Activated naive CD4-positive, alpha-beta T cell treated with anti-CD3 and anti-CD28 coated beads, Interleukin-2, amount 50 U/mL, for 16 hours (primary cell): ENCODE results near the gene GSC2.
"Not testable (repeated sequence)": the region's sequence is repeated elsewhere in the genome, so short reads cannot be mapped to it uniquely, and the experiment has no call there.

Experiments used
- DNase-seq: peaks from one replicate; pipeline ENCODE4 v3.0.0-alpha.2; 2020

GSC2 gene

DNA sequence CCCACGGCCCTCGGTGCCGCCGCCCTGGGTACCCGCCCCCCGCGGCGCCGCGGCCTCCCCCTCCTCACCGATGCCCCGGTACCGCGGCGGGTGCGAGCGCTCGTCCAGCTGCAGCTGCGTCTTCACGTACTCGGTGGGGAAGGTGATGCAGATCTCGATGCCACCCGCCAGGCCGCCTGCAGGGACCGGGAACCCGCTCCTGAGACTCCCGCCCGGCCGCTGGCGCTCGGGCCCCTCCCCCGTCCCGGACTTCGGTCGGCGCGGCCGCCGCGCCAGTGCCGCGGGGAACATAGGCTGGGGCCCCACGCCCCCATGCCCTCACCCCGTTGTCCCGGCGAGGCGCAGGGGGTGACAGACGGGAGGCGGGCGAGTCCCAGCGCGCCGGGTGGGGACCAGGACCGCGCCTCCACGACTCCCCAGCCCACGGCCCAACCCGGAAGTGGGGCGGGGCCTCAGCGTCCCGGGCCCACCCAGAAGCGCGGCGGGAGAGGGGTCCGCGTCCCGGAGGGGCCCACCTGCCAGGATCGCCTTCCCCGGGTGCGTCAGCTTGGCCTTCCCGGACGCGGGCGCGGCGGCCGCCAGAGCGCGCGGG, 28.1 kb upstream of the GSC2 start:
- DNase-seq: peak; percentile 66

DNA sequence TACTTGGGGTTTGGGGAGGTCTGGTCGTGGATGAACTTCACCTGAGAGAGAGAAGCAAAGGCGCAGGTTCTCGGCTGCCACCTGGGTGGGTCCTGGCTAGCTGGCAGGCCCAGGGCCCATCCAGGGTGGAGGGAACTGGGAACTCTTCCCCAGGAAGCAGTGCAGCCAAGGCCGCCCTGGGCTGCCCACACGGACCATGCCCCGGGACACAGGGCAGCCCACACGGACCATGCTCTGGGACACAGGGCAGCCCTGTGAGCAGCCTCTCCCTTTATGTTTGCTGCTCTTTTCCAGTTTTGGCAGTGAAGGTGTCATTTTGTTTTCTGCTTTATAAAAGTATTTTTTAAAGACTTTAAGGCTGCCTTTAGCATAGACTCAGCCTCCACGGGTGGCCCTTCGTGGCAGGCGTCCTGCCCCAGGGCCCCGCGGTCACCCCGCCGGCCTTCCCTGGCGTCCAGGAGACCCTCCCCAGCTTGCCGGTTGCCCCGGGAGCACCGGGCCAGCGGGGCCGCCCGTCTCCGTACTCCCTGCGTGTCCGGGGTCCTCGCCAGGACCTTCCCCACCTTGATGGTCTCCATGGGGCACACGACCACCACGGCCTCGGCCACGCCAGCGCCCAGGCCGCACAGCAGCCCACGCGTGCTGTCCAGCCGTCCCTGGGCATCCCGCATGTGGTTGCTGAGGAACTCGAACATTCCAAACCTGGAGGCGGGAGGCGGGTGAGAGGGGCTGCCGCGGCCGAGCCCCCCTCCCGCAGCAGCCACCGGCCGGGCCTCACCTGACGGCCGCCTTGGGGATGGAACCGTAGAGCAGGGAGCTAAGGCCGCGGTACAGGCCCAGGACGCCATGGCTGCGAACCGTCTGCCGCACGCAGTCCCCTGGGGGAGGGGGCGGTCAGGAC, 27.3 kb upstream of the GSC2 start:
- DNase-seq: no peak

DNA sequence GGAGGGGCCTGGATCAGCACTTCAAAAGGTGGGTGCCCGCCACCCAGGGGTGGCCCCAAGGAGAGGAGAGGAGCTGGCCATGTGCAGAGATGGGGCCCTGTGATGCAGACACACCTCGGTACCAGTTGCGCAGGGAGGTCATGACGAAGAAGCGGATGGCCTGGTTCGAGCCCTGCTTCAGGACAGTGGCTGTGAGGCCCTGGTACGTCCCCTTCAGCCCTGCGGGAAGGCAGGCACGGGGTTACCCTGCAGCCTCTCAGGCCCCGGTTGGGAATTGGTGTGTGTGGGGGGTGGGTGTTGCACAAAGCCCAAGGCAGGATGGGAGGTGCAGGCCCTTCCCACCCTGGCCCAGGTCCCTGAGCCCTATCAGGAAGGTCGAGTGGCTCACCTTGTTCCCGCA, 26.6 kb upstream of the GSC2 start:
- DNase-seq: no peak

DNA sequence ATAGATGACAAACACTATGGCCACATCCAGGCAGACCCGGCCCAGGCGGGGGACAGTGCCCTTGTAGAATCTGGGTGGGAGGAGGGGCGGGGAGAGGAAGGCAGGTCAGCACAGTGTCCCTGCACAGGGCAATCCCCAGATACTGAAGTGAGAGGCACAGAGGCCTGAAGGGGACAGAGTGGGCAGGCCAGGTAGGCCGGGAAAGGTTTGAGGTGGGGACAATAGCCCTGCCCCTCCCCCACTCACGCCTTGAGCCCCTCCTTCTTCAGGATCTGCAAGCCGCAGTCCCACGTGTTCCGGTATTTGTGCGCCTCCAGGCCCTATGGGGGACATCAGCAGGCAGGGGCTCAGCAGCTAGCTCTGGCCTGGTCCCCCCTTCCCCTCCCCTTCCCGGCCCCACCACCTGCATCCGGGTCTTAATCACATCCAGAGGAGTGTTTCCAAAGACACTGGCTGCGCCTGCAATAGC, 26.1 kb upstream of the GSC2 start:
- no peak for DNase-seq

DNA sequence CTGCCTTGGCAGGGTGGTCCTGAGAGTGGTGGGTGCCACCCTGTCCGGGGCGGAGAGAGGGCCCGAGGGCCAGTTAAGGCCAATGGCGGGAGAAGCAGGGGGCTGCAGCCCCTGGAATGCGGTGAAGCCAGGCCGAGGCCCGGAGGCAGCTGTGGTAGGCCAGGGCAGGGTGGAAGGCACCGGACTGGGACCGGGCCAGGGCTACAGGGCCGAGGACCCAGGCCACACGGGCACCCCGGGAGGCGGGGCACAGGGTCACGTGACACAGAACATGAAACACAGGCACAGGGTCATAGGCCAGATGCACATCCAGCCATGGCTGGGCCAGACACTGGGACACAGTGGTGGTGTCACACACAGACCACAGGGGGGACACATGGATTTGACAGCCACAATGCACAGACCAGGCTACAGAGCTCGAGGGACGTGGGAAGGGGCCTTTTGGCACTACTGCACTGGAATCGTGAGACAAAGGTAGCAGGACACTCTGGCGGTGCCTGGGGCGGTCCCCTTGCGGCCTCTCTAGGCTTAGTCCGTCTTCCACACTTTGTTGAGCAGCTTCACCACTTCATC, 25.6 kb upstream of the GSC2 start:
- no peak for DNase-seq

DNA sequence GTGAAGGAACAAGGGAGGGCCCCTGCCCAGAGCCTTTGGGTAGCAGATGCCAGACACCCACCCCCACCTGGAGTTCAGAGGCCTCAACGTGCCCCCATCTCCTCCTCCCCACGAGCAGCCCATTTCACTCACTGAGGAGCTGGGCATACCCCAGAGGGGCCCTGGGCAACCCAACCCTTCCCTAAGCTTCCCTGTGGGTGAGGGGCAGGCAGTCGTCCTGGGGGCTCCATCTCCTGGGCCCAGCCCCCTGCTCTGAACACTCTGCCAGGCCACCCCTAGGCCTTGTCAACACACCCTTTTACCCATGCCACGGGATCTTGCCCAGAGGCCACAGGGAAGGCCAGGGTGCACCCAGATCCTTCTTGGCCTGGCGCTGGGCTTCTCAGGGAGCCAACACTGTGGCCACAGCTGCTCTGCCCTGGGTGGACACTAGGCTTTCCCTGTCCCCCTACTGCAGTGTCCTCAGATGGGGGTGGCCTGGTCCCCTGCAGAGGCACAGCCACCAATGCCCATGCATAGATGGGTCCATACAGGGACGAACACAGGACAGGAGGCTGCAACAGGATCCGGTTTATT, 25.0 kb upstream of the GSC2 start:
- no peak for DNase-seq

DNA sequence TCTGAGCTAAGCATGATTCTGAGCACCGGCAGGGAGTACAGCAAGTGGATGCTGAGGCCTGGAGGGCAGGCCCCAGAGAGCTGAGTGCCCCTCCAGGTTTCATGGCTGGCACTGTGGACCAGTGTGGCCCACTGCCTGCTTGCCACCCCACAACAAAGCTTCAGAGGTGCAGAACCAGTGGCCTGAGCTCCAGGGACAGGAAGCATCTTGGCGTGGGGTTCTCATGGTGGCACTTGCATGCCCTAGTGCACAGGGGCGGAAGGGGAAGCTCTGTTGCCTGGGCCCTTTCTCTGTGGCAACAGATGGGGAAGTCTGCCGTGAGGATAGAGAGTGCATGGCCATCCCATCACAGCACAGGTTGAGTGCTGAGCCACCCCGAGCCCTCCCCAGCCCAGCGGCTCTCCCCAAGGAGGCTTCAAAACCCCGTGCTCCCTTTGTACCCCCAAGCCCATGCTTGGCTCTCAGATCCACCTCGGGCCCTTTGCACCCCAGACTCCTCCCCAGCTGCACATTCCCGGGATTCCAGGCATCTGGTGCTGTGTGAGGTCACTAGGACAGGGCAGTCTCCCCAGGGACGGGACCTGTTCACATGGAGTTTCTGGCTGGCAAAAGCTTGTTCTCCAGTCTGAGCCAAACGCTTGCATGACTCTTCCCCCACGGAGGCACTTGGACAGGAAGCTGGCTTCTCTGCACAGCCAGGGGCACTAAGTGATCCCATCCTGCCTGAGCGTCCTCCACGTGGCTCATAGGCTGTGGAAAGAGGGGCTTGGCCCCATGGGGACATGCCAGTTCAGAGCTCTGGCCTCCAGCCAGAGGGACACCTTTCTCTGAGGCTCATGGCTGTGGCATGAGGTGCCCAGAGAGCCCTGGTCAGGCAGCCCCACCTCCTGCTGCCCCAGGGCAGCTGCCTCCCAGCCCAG, 24.3 kb upstream of the GSC2 start:
- DNase-seq: no peak

DNA sequence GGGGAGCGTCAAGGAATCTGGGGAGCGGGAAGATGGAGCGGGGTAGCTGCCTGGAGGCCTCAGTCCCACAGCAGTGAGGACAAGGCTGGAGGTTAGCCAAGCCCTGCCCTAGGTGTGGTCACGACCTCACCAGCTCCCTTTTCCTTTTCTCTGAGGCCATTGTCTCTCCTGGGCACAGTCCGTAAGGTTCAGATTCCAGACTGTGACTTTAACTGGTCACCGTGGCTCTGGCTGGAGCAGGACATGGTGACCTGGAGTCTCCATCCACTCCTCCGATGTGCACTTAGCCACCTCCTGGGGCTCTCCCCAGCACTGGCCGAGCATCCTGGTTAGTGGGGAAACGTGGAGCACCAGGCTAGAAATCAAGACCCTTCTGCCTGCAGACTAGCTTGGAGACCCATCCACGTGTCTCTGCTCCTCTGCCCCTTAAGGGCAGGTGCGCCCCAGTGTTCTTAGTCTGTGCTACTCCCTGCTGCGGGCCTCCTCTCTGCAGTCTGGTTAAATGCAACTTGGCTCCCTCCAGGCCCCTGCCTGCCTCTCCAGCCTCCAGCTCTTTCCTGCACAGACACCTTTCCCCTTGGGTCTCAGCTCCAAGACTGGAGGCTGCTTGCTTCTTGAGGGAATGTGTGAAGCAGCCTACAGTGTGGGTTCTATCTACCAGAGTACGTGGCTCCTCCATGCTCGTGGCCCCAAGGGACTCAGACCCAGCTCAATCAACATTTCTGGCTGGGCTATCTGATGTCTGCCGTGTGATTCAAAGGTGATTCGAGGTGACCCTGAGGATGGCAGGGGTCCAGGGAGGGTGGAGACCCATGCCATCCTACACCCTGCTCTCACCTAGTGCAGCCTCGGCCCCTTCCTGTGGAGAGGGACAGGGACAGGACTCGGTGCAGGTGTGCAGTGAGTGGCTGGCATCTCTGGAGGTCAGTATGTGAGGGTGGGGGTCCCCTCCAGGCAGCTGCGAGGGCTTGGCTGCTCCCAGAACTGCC, 23.2 kb upstream of the GSC2 start:
- DNase-seq: no peak

DNA sequence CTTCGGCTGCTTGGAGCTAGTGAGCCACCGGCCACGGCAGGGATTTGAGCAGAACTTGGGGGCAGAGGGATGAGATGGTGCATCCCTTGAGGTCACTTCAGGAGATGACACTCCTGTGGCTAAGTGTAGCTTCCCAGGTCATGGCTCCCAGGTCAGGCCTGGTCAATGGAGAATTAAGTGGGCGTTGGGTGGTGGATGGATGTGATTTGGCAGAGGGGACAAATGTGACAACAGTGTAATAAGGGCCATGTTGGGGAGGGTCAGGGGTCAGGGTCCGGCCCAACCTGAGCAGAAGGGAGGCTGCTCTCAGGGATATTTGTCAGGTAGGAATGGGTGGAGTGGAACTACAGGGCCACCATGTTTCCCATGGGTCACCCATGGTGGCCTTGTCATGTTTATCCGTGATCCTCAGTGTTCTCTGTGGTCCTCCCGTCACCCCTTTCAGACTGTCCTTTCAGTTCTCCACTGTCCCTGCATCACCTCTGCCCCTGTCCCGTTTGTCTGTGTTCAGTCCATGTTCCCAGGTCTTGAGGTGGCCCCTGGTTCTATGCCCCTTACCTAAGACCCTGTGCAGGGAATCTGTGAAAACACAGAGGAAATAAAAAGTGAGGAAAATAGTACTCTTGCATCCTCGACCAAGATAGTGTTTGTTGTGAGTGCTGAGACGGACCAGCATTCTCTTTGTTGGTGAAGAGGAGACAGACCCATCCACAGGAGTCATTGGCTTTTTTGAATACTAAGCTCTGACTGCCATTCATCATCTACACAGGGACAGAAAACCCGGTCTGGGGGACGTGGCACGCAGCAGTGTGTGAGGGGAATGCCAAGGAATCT, 22.3 kb upstream of the GSC2 start:
- no peak for DNase-seq

DNA sequence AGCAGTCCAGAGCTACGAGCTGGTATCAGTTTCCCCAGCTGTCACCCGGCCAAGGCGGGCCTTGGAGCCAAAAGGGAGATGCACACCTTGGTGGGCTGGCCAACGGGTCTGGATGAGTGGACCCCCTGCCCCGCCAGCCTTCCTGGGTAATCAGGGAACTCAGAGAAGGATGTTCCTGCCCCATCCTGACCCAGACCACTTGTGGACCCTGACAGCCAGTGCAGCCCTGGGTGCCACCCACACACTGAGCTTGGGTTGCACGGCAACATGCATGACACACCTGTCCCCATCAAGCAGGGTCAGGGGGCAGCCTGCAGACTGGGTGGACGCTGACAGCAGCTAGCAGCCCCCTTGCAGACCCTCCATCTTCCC, 19.8 kb upstream of the GSC2 start:
- no peak for DNase-seq

DNA sequence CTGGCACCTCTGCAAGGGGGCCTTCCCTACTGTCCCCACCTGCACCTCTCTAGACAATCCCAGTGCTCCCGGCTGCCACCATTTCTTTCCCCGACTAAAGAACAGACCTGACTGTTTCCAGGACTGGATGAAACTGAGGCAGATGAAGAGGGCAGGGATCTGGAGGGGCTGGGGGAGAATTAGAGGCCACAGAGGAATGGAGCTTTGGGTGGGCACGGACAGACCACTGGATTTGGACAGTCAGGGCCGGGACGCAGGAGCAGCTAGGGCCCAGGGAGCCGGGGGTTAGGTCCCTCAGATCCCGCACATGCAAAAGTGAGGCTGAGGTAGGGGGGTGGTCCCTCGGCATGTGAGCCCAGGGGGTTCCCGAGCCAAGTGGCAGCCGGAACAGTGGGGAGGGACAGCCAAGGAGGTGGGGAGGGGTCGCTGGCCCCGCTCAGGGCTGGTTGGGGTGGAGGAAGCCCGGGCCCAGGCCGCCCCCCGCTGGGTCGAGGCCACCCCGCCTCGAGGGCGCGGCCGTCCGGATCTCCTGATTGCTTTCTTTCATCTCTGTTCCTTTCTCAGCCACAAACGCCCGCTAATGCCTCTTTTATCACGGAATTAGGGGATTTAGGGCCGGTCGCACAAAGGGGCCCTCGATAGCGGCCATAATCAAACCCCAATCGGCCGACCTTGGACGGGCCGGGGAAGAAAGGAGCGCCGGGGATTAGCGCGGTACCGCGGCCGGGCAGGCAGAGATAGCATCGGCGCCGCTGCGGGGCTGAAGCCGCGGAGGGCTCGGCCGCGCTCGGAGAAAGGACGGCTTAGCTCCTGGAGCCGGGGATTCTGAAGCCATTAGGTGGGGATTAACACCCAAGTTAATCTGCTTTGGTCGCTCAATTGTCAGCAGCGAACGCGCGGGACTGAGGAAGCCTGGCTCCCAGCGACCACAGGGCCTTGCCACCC, 19.2 kb upstream of the GSC2 start:
- DNase-seq: no peak

DNA sequence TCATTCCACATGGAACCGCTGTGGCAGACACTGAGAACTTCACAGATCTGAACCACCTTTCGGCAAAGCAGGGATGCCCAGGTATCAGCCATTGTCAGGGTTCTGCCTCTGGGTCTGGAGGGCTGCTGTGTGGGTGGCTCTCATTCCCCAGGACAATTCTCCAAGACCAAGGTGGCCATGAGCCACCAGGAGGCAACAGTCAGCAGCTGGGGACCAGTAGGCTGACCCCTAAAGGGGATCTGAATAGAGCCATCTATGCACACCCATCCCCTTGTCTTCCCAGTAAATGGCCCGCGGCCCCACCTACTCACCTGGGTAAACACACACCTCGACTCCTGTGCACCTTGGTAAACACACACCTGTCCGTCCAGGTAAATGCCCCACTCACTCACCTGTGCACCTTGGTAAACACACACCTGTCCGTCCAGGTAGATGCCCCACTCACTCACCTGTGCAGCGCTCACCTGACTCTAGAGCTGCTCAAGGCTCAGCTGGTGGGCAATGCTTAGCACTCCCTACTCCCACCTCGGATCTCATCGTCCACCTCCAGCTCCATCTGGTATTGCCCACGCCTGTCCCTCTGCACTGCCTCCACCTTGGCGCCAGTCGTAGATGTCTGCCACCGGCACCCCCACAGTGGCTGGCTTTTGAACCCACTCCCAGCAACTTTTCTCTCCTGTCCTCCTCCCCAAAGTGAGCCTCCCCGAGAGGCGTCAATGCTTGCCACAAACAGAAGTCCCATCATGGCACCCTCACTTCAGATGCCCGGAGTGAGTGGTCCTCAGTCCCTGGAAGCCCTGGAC, 18.2 kb upstream of the GSC2 start:
- DNase-seq: no peak

DNA sequence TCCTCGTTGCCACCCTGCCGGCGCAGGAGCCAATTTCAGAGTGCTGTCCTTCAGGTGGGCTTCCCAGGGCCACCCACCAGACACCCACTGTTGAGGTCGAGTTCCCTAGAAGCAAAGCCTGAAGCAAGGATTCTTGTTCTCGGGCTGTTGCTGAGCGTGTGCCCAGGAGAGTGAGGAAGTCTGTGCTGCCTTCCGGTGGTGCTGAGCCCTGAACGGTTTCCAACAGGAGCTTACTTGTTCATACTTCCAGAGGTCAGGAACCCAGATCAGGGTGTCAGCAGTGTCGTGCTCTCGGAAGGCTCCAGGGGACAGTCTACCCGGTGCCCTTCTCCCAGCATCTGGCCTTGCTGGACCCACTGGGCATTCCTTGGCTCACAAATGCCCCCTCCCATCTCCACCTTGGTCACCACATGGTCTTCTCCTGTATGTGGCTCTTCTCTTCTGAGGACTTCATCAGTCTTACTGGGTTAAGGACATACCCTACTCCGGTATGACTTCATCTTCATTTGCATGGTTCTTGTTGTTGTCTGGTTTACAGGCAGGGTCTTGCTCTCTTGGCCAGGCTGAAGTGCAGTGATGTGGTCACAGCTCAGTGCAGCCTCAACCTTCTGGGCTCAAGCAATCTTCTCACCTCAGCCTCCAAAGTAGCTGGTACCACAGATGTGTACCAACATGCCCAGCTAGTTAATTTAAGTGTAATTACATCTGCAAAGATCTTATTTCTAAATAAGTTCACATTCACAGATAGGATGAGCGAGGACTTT, 17.2 kb upstream of the GSC2 start:
- no peak for DNase-seq

DNA sequence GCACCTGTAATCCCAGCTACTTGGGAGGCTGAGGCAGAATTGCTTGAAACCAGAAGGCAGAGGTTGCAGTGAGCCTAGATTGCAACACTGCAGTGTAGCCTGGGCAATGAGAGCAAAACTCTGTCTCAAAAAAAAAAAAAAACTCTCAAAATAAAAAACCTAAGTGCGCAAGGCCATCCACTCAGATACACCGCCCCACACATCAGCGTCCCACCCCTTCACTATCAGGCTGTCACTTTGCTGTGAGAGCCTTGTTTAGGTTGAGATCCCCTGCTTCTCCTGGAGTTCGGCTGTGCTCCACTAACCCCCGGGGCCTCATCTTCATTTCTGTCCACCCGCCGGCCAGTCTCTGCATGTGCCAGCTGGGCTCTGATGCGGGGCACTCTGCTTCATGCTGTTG, 16.3 kb upstream of the GSC2 start:
- DNase-seq: no peak

DNA sequence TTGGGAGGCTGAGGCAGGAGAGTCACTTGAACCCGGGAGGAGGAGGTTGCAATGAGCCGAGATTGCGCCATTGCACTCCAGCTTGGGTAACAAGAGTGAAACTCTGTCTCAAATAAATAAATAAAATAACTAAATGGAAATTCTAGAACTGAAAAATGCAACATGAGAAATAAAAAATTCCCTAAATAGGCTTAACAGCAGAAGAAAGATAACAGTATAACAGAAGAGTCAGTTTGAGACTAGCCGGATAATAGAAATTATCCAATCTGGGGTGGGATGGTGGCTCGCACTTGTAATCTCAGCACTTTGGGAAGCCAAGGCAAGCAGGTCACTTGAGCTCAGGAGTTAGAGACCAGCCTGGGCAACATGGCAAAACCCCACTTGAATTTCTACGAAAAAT, 14.3 kb upstream of the GSC2 start:
- no peak for DNase-seq

DNA sequence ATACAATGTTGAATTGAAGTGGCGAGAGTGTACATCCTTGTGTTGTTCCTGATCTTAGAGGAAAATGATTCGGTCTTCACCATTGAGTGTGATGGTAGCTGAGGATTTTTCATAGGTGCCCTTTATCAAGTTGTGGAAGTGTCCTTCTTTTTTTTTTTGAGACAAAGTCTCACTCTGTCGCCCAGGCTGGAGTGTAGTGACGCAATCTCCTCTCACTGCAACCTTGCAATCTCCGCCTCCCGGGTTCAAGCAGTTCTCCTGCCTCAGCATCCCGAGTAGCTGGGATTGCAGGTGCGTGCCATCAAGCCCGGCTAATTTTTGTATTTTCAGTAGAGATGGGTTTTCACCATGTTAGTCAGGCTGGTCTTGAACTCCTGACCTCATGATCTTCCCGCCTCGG, 8.6 kb upstream of the GSC2 start:
- not testable (repeated sequence) for DNase-seq

DNA sequence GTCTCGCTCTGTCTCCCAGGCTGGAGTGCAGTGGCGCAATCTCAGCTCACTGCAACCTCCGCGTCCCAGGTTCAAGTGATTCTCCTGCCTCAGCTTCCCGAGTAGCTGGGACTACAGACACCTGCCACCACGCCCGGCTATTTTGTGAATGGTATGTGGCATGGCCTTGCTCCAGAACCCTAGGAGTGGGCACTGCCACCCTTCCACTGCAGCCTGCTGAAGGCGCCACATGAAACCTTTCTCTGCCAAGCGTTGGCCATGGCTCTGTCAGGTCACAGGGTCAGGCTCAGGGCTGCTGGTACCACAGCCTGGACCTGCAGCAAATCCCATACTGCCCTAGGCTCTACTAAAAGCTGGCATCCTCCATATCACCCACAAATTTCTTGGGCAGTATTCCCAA, 6.0 kb upstream of the GSC2 start:
- not testable (repeated sequence) for DNase-seq
